ENCODE results near the gene WHAMM. TPM values are rescaled to one million over a fixed set of nuclear protein-coding genes. Genes with fewer than 3 reads are reported as not detected.
"Not testable (repeated sequence)": the region's sequence is repeated elsewhere in the genome, so short reads cannot be mapped to it uniquely, and the experiment has no call there.

WHAMM gene
- polyA plus RNA-seq, 3 donors = 3.2 to 4.8 (median 4.5) TPM

GRCh38 chr15:82798531-82799166 is 10.8 kb upstream of the WHAMM start:
- 64 to 84% (median 68%) methylated on average over 5 of the region's 5 CpGs for WGBS, 3 donors
- no peak overlapping the region for H3K27ac ChIP-seq (ENCODE audit: low read depth, low read length)

GRCh38 chr15:82799183-82799841 is 10.1 kb upstream of the WHAMM start:
- no peak overlapping the region for H3K27ac ChIP-seq (ENCODE audit: low read depth, low read length)
- WGBS, 3 donors = 76 to 81% (median 77%) methylated on average over 7 of the region's 7 CpGs

GRCh38 chr15:82802497-82802896 is 6.9 kb upstream of the WHAMM start:
- no peak overlapping the region for H3K27ac ChIP-seq (ENCODE audit: low read depth, low read length)
- 54 to 74% (median 61%) methylated on average over 1 of the region's 1 CpG for WGBS, 3 donors

GRCh38 chr15:82803793-82804574 is 5.4 kb upstream of the WHAMM start:
- WGBS, 3 donors = 73 to 87% (median 81%) methylated on average over 2 of the region's 2 CpGs
- H3K27ac ChIP-seq (ENCODE audit: low read depth, low read length) = no peak overlapping the region

GRCh38 chr15:82804575-82804949 is 4.9 kb upstream of the WHAMM start:
- 34 to 79% (median 50%) methylated on average over 1 of the region's 1 CpG for WGBS, 3 donors
- no peak overlapping the region for H3K27ac ChIP-seq (ENCODE audit: low read depth, low read length)

GRCh38 chr15:82805994-82806406 is 3.4 kb upstream of the WHAMM start, which contains the start of gene FSD2:
Gene FSD2, minus strand, starts transcription at chr15:82806069. Its CDS starts 18,679 bp downstream, at chr15:82787390.
- H3K27ac ChIP-seq (ENCODE audit: low read depth, low read length) = no peak within 1 kb of the TSS
- 69 to 83% (median 77%) methylated on average over 2 of the region's 2 CpGs for WGBS, 3 donors

- H3K27ac ChIP-seq (ENCODE audit: low read depth, low read length) = no peak overlapping the region
- 85 to 92% (median 91%) methylated on average over 11 of the region's 11 CpGs for WGBS, 3 donors
Measured at GRCh38 chr15:82807920-82808633, 1.4 kb upstream of the WHAMM start.

- 80 to 81% (median 81%) methylated on average over 9 of the region's 9 CpGs for WGBS, 3 donors
- no peak overlapping the region for H3K27ac ChIP-seq (ENCODE audit: low read depth, low read length)
Measured at GRCh38 chr15:82808634-82809041, 790 bp upstream of the WHAMM start.

GRCh38 chr15:82810061-82810889 is 847 bp downstream of the WHAMM start:
- 0 to 1% (median 0%) methylated on average over 35 to 81 of the region's 81 CpGs for WGBS, 3 donors

GRCh38 chr15:82810890-82811426 is 1.5 kb downstream of the WHAMM start:
- no peak overlapping the region for H3K27ac ChIP-seq (ENCODE audit: low read depth, low read length)
- WGBS, 3 donors = 0 to 2% (median 1%) methylated on average over 6 of the region's 6 CpGs

More at GRCh38 chr15:82810061-82810889, 847 bp downstream of the WHAMM start:
- peak overlapping the region; percentile 88 for H3K27ac ChIP-seq (ENCODE audit: low read depth, low read length)

GRCh38 chr15:82812994-82813393 is 3.6 kb downstream of the WHAMM start:
- H3K27ac ChIP-seq (ENCODE audit: low read depth, low read length) = no peak overlapping the region
- 77 to 78% (median 77%) methylated on average over 4 of the region's 4 CpGs for WGBS, 3 donors

- H3K27ac ChIP-seq (ENCODE audit: low read depth, low read length) = no peak overlapping the region
Measured at GRCh38 chr15:82820128-82820527, 10.7 kb downstream of the WHAMM start.

- not testable (repeated sequence) for H3K27ac ChIP-seq (ENCODE audit: low read depth, low read length)
- 83 to 86% (median 84%) methylated on average over 3 of the region's 3 CpGs for WGBS, 3 donors
Measured at GRCh38 chr15:82821396-82821795, 12.0 kb downstream of the WHAMM start.

GRCh38 chr15:82821851-82822250 is 12.4 kb downstream of the WHAMM start:
- not testable (repeated sequence) for H3K27ac ChIP-seq (ENCODE audit: low read depth, low read length)

GRCh38 chr15:82823049-82823448 is 13.6 kb downstream of the WHAMM start:
- 78 to 85% (median 81%) methylated on average over 5 of the region's 5 CpGs for WGBS, 3 donors
- H3K27ac ChIP-seq (ENCODE audit: low read depth, low read length) = no peak overlapping the region

- WGBS, 3 donors = 46 to 67% (median 64%) methylated on average over 1 of the region's 1 CpG
- H3K27ac ChIP-seq (ENCODE audit: low read depth, low read length) = no peak overlapping the region
Measured at GRCh38 chr15:82828075-82828474, 18.6 kb downstream of the WHAMM start.

GRCh38 chr15:82829234-82829633 is 19.8 kb downstream of the WHAMM start:
- WGBS, 3 donors = 91 to 94% (median 94%) methylated on average over 4 of the region's 4 CpGs
- H3K27ac ChIP-seq (ENCODE audit: low read depth, low read length) = no peak overlapping the region

Data from adipose tissue (tissue), 3 donors.